CD4-positive, alpha-beta T cell treated with Interleukin-15 for 4 hours (primary cell): ENCODE measurements around the gene FGF1.

Experiments used
- DNase-seq: peaks from one replicate; pipeline ENCODE4 v3.0.0-alpha.2; 2020; ENCODE audit warnings: low spot score

The FGF1 gene

GRCh38 chr5:142696379-142696778, 10.5 kb upstream of the FGF1 start:
- no peak for DNase-seq

DNA sequence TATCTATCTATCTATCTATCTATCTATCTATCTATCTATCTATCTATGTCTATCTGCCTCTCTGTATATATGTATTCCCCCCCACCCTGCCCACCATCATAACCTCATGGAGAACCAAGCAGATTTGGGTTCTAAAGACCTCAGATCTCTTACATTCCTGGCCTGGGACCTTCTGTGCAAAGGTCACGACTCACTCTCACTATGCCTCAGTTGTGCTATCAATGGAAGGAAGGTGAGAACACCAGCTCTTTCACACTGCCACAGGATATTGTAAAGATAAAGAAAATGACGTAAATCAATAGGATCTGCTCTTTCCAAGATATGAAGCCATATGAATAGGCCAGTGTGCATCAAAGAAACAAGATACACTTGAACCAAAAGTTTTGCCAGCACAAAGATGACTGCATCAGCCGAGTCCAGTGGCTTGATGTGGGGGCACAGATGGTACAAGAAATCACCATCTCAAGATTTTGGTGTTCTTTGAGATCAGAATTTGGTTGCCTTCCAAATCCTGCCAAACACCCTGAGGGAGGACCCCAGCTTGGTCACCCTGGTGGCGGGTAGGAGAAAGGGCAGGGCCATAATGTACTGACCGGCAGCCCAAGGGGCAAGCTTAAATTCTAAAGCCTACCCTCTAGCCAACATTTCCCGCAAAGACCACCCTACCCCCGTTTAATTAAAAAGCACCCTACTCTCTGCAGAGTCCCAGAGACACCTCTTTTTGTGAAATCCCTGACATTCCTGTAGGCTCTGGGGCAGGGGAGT, 8.4 kb upstream of the FGF1 start:
- DNase-seq: no peak

GRCh38 chr5:142692321-142692894, 6.5 kb upstream of the FGF1 start:
- no peak for DNase-seq

DNA sequence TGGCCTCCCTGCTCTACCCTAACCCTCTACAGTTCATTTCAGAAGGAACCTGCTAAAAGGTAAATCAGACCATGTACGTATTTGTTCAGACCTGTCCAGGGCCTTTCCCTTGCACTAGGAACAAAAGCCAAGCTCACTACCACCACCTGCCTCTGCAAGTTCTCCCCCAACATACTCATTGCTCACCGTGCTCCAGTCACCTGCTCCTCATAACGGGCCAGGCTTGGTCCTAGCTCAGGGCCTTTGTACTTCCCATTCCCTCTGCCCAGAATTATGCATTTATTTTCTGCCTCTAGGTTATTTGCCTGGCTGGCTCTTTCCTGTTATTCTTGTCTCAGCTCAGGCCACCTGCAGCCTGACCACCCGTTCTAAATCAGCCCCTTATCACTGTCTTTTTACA, 4.8 kb upstream of the FGF1 start:
- no peak for DNase-seq

- no peak for DNase-seq
These were observed 3.2 kb upstream of the FGF1 start for GRCh38 chr5:142689081-142689480.

DNA sequence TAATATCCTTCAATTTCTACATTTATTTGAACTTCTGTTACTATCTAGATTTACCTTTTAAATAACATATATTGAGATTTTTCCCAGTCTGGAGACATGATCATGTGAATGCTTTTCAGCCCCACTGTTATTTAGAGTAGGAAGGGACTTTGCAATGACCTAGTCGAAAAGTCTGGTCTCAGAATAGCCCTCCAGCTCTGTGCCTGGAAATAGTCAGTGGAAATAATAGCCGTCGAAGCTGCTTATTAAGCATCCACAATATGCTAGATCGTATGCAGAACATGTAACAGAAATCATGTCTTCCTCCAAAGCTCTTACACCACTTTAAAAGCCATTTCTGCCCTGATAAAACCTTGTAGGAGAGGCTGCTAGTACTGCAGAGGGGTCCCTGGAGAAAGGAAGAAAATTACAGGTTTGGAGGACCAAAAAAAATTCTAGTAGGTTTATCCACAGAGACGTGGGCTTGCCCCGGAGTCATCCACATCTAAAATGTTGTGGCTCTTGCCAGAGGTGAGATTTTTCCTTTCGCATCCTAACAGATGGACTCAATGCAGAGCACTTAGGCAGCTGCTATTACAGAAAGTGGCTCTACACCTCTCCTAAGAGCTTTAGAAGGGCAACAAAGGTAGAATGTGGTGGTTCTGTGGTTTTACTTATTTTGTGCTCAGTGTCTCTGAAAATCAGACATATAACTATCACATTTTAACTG, 2.5 kb upstream of the FGF1 start:
- DNase-seq: no peak

- DNase-seq: no peak
These were observed 1.1 kb upstream of the FGF1 start for GRCh38 chr5:142686968-142687367.

DNA sequence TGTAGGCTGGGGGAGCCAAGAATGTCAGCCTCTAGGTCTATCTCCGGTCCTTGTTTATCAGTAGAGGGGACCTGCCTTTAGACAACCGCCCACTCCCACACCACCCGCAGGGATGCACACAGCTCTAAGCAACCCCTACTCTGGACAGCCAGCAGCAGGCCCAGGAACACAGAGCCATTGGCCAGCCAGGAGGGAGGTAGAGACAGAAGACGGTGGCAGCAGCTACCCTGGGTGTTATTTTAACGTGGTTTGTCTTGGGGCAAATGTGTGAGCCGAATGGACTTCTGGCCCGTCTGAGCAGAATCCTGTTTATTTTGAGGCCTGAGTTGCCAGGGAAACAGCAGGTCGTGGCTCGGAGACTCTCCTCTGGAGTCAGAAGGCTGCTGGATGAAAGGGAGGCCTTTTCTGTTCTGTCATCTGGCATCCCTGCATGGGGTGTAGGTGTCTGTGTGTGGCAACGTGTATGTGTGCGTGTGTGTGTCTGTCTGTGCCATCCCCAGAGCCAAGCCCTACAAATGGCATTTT, 382 bp upstream of the FGF1 start:
- no peak for DNase-seq

DNA sequence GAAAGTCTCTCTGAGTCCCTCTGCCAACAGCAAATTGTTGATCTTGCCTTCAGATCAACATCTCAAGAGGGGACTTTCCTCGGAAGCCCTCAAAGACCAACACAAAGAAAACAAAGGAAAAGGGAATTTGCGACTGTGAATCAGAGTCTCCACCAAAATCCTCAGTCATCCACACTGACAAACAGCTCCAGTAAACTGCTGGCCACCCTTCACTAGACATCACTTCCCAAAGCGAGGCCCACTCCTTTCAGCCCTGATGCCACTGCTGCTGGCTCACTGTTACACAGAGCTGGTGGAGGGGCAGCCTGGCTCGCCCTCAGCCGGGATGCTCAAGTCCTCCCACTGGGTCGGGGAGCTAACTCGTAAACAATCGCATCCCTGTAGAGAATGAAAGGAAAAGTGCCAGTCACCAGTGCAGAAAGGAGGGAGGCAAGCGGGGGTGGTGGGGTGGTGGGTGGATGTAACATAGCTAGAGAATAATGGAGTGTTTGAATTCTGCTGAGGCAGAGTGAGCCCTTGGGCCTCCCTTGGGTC, 1.3 kb downstream of the FGF1 start:
- no peak for DNase-seq

DNA sequence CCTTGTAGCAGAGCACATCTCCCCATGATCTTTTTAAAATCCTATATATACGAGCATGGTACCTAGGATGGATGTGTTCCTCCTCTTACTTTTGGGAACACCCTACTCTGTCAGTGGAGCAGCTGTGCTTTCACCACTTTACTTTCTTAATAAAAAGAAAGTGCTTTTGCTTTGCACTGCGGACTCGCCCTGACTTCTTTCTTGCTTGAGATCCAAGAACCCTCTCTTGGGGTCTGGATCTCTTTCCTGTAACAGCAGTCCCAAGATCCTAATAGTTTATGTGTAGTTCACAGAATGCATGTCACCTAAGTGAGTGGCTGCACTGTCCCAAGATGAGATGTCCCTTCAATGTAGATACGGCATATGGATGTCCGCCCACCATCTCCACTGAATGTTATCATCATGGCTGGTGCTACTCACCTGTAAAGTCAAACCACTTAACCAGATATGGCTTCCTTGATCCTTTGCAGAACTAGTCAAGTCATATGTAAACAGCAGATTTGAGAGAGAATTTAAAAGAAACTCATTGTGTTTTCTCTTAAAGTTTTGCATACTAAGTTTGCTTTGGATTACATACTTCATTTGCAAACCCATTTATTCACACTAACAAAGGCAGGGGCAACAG, 1.9 kb downstream of the FGF1 start:
- no peak for DNase-seq

DNA sequence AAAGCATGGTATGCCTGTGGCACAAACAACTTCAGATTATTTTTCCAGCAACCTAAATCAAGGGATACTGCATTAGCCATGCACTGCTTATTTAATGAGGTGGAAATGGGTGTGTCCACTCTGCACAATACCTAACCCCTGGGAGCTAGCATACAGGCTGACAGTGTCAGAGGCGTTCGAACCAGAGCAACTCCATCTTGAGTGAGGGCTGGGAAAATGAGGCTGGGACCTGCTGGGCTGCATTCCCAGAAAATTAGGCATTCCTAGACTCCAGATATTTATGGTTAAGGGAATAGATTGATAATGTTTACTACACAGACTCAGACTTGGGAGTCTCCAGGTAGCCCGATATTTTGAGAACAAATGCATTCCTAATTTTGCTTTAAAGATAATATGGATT, 2.8 kb downstream of the FGF1 start:
- no peak for DNase-seq

GRCh38 chr5:142680605-142681259, 5.2 kb downstream of the FGF1 start:
- DNase-seq: no peak

DNA sequence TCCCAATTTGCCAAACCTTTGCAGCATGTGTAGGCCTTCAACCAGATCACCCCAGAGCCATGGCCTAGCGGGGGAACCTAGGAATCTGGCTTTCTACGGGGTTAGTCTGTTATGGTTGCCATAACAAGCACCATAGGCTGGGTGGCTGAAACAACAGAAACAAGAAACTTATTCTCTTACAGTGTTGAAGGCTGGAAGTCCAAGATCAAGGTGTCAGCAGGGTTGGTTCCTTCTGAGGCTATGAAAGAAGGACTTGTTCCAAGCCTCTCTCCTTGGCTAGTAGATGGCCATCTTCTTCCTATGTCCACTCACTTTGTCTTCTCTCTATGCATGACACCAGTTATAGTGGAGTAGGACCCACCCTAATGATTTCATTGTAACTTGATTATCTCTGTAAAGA, 6.1 kb downstream of the FGF1 start:
- no peak for DNase-seq

DNA sequence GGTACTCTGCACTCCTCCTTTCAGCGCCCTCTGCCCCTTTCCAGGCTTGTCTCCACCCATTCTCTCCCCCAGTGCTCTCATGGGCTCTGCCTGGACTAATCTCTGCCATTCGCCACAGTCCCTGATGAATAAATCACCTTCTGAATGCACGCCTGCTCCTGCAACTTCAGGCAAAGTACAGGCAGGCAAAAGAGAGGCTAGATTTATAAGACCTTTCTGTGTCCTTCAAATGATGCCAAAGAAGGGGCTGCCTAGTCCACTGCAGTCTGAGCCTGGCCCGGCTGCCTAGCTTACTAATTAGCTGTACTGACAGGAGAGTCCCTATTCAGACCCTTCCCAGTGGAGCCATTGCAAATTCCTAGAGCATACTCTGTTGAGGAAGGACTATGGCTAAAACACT, 7.4 kb downstream of the FGF1 start:
- DNase-seq: no peak

DNA sequence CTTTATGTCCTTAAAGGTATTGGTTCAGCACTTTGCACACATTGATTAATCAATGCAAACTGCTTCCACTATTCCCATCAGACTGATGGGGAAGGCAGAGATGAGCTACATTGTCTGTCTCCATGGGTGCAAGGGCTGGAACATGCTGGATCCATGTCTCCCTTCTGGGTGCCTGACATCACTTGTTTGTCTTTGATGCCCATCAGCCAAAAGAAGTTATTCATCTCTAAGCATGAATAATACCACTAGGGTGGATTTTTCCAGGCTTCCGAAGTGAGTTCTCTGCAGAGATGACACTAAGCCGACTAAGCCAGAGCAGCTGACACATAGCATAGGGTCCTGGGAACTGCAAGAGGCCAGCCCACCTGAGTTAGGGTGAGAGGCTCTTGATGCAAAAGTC, 8.7 kb downstream of the FGF1 start:
- DNase-seq: no peak

GRCh38 chr5:142676318-142676717, 9.6 kb downstream of the FGF1 start:
- no peak for DNase-seq

- no peak for DNase-seq
These were observed 11.1 kb downstream of the FGF1 start for GRCh38 chr5:142674531-142675469.

- DNase-seq: no peak
These were observed 14.1 kb downstream of the FGF1 start for GRCh38 chr5:142671801-142672200.

DNA sequence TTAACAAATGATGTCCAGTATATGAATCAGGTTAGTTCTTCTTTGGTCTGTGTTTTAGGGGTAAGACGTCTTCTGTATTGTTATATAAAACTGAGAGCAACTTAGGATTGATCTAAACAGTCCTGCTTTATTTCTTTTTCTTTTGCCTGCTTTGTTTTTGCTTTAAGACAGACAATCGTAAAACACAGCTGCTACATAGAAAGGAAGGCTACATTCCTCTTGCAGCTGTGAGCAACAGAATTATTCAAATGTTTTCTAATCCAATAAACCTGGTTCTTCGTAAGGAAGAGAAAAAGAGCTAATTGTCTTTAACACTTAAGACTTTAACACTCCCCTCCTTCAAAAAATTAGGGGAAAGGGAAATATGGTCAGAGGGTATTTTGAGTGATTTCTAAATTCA, 14.6 kb downstream of the FGF1 start:
- no peak for DNase-seq

DNA sequence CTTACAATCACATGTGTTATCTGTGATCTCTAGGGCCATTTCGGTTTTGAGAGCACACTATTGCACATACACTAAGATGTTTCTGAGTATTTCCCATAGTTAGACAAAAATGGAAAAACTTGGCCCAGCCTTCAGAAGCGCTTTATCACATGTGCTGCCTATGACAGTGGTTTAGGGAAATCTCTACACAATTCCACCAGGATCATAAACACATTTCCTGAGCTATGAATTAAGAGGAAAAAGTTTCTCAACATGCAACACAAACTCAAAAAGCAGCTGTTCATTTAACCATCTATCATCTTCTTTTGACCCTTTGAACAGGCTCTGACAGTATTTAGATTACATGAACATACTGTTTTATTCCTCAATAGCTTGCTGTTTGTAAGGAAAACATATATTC, 15.1 kb downstream of the FGF1 start:
- DNase-seq: no peak

DNA sequence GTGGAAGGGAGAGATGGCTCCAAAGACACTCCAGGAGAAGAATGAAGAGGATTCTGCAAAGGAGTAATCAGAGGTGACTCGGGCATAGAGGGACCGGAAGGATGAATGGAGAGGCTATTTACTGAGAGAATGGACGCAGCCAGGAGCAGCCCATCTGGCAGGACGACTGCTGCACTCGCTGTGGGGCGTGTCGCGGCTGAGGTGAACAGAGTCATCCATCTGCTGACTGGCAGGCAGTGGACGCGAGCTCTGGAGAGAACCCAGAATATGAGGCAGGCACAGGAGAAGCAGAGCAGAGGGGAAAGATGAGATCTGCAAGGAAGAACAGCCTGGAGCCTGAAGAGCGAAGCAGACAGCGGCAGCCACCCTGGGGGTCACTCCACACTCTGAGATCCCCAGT, 16.4 kb downstream of the FGF1 start:
- DNase-seq: no peak
